Measurements from ENCODE around the gene CHST8.
"Not testable (repeated sequence)": the region's sequence is repeated elsewhere in the genome, so short reads cannot be mapped to it uniquely, and the experiment has no call there.

CHST8 gene, protein sequence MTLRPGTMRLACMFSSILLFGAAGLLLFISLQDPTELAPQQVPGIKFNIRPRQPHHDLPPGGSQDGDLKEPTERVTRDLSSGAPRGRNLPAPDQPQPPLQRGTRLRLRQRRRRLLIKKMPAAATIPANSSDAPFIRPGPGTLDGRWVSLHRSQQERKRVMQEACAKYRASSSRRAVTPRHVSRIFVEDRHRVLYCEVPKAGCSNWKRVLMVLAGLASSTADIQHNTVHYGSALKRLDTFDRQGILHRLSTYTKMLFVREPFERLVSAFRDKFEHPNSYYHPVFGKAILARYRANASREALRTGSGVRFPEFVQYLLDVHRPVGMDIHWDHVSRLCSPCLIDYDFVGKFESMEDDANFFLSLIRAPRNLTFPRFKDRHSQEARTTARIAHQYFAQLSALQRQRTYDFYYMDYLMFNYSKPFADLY
- 0 reads per million in 2 donors for total RNA-seq

DNA sequence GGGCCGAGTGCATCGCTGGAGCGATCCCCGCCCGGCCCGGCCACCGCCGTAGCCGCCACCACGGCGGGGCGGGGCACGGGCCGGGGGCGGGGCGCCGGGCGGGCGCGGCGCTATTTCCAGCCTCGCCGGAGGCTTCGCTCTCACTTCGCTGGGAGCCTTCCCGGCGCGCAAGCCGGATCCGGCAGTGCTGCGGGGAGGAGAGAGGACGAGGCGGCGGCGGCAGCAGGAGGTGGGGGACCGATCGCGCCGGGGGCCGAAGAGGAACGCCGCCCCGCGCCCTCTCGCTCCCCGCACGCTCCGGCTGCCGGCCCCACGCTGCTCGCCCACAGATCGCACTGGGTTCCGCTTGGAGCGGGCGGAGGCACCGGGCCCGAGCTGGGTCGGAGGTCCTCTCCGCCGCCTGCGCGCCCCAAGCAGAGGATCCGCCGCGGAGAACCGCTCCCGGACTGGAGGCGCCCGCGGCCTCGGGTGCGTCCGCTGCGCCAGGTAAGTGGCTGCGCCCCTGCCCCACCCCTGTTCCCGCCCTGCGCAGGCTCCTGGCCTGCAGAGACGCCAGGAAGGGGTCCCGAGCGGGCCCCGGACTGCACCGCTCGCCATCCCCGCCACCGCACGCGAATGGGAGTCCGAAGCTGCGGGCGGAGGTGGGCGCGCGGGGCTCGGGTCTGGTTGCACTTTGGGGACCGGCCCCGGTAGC is at the start of gene CHST8:
CHST8 (plus strand) TSS at position 143 of the 694 bp plus-strand sequence. CDS start 67,309 bp downstream, outside the sequence.
- DNase-seq = no peak

DNA sequence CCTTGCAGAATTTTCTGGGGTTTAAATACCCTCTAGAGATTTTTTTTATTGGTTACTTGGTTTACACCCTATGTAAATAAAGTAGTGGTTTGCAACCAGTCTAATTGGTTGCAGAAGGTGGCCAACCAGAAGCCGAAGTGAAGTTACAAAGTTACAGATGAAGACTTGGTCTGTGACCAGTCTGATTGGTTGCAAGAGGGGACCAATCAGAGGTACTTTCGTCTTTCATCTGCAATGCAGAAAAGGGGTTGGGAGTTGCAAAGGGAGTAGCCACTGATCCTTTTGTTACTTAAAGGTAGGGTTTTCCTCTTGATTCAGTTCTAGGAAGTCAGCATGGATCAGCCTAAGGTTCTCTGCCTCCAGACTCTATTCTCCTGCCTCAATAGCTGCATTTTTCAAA is 48.8 kb upstream of the CHST8 start:
- no peak for DNase-seq

DNA sequence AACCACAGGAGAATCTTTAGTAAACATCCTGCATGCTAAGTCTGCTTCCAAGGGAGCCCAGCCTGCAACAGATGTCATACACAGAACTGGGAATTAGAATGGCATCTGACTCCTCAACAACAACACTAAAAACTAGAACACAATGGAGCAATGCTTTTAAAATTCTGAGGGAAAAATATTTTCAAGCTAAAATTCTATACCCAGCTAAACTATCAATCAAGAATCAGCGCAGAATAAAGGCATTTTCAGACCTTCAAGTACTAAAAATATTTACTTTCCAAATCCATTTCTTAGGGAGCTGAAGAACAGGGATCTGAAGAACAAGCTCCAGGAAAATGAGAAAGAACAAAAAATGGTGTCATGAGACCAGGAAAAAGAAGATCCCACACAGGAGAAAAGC is 46.9 kb upstream of the CHST8 start:
- DNase-seq = no peak

DNA sequence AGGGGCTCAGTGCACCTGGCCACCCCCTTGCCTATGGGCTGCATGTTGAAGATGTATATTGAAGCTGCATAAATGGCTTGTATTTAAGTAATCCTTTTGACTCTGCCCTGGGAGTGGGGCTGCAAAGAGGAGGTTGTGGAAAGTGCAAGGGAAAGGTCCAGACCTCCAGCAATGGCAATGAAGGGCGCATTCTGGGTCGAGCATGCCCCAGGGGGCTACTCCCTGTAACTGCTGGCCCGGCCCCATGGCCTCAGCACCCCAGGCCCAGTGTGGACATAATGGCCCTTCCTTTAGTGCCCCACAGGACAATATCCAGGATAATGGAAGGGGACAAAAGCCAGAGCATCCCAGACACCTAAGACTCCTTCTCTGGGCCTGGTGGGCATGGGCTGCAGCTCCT is 43.1 kb upstream of the CHST8 start:
- DNase-seq = no peak

DNA sequence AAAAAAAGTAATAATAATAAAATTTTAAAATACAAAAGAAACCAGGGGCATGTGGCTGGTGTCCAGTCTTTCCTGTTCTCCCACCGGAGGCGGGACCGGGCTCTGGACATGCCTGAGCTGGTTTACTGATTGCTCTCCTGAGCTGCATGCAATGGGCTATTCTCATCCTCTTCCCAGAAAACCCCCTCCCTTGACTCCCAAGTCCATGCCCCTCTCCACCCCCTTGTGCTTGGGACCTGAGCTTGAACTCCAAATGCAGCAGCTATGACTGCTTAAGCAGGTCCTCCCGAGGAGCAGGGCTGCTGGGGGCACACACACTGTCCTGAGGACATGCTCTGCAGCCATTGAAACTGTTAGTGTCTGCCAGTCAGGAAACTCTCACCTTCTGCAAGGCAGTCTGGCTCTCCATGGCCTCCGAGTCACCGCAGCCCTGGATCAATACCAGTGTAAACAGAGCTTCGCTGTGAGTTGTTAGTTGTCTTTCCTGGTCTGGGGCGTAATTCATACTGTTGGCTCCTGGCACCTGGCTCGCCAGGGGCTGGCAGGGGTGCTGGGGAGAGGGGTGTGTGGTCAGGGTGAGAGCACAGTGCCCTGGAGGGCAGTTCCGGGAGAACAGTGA is 41.6 kb upstream of the CHST8 start:
- DNase-seq = no peak

DNA sequence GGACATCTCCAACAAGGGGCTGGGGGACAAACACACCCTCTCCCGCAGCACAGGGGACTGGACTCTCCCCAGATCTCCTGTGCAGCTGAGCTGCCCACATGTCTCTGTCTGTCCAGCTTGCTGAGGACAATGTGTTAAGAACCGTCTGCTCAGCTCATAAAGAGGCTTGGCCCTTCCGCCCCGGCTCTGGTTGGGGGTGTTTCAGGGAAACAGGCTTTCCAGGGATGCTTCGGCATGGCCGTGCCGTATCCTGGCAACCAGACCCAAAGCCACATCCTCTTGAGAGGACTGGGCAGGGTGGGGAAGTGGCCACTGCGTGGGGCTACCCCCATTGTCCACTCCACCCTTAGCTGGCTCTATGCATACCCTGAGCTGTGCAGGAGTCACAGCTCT is 41.1 kb upstream of the CHST8 start:
- DNase-seq = no peak

DNA sequence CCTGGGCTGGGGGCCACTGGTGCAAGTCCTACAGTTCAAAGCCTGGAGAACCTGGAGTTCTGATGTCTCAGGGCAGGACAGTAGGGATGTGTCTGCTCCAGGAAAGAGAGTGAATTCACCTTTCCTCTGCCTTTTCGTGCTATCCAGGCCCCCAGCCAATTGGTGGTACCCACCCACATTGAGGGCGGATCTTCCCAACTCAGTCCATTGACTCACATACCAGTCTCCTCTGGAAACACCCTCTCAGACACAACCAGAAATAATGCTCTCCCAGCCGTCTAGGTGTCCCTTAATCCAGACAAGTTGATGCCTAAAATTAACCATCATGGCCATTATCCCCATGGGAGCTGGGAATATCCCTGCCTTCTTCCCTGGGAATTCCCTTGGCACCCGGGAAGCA is 38.8 kb upstream of the CHST8 start:
- no peak for DNase-seq

DNA sequence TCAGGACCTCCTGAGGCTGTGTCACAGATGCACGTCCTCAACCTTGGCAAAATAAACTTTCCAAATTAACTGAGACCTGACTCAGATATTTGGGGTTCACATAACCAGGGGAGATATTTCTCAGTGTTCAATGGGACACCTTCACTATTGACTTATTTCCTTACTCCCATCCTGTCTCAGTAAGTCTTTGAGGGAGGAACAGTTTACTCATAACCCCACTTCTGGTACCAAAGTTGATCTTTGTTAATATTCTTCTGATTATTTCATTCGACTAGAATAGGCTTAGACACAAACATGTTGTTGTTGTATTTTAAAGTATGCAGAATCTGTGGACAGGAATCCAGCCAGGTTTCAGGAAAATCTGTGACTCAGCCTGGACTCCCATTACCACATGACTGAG is 34.6 kb upstream of the CHST8 start:
- no peak for DNase-seq

DNA sequence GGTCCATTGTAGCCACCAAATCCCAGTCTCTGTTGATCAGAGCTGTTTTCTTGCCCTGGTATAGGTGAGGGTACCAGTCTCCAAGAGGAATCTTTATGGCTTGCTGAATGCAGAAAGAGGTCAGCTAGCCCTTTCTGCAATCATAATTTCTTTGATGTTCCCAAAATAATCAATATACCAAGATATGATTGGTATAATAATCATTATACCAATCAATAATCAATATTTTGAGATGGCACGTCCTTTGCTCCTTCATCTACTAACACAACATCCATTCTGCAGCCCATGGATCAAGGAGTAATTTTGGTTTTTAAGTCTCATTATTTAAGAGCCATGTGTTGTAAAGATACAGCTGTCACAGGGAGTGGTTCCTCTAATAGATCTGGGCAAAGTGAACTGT is 31.5 kb upstream of the CHST8 start:
- DNase-seq = no peak

DNA sequence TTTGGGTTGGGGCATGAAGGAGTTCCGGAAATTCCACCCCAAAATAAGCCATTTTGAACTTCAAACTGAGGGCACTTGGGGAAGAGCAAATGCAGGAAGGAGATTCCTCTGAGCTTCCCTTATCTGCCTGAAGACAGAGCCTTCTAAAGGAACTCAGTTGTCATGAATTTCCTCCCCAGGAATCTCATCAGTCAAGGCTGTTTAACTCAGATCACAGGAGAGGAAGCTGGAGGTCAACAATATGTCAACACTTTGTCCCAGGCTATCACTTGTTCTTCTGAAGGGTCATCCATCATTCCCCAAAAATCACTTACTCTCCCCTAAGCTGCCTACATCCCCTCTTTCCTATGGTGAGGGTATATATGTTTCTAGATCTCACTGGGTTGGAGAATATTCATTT is 26.0 kb upstream of the CHST8 start:
- DNase-seq = no peak

DNA sequence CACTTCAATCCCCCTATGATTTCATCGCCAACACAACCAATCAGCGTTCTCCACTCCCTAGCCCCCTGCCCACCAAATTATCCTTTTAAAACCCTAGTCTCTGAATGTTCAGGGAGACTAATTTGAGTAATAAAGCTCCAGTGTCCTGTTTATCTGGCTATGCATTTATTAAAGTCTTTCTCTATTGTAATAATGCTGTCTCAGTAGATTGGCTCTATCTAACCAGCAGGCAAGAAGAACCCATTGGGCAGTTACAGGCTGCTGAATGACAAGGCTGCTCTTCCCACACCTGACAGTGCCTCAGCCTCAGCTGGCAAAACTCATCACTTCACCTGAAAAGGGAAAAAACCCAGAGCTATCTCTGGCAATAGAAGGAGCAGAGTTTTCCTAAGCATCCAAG is 20.2 kb upstream of the CHST8 start:
- DNase-seq = no peak

DNA sequence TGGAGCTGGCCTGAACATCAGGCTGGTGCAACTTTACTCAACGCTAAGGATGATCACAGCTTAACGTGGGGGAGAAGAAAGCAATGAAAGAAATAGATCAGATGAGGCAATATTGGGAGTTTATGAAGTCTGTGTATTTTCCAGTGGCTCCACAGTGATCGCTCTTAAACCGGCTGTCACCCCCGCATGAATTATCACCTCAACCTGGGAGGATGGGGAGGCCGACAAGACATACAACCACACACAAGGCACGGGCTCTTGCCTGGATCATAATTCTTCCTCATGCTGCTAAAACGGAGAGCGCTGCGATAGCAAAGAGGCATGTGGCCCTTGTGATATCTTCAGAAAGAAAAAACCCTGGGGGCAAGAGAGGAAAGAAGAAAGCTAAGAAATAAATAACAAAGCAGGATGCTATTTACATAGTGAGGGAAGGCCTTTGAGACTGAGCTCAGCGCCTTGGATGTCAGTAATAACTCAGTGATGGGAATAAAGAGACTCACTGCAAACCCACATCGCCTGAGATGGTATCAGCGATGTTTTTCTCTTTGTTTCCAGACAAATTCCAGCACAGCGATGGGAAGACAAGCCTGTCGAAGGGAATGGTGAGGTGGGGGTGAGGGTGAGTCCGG is 19.1 kb upstream of the CHST8 start:
- no peak for DNase-seq

DNA sequence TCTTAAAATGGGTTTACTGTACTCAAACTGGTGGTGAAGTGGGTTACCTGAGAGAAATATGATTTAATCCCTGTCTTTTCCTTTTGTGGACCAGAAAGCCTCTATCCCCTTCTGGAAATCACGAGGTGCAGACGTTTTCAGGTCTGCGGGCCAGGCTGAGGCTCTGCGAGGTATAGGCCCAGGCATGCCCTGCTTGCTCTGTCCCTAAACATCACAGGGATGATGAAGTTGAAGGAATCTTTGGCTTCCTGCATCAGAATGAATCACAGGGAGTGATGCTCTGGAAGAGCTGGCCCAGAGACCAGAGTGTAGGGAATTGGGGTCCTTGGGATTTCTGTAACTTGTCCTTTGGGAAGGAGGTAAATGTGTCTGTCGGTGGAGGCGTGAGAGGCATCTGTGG is 18.4 kb upstream of the CHST8 start:
- DNase-seq = no peak

DNA sequence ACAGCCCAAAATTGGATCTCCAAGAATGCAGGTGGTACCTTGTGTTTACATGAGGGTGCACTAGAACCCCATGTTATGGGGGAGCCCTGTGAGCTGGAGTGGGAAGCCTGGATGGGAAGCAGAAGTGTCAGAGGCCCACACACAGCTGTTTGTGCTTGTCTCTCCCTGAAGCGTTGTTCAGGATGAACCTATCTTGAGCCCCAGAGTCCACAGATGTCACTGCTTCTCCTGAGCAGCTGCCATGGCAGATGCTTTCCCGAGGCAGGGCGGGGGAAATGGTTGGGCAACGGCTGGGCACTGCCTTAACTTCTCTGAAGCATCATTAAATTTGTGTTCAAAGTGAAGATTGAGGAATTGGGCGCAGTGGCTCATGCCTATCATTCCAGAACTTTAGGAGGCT is 17.1 kb upstream of the CHST8 start:
- no peak for DNase-seq

DNA sequence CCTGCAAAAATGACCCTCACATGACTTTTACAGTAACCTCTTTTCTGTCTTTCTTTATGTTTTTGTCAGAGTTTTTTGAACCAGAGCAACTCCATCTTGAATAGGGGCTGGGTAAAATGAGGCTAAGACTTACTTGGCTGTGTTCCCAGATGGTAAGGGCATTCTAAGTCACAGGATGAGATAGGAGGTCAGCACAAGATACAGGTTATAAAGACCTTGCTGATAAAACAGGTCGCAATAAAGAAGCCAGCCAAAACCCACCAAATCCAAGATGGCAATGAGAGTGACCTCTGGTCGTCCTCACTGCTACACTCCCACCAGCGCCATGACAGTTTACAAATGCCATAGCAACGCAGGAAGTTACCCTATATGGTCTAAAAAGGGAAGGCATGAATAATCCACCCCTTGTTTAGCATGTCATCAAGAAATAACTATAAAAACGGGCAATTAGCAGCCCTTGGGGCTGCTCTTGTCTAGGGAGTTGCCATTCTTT is 15.9 kb upstream of the CHST8 start:
- DNase-seq = not testable (repeated sequence)

DNA sequence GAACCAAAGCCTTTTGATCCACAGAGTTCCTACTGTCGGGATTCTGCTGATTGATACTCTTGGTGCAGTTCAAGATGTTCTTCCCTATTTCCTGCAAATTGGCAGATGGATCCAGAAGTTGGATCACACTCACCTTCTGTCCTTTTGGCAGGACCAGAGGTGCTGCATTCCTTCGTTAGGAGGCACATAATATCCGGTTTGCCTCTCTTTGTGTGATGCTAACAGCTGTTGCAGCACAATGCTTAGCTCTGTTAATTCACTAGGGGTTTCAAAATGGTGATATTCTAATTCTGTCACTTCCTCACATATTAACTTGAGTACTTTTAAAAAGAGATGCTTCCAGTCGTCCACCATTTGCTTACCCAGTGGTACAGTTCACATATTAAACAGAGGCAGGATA is 15.2 kb upstream of the CHST8 start:
- no peak for DNase-seq

DNA sequence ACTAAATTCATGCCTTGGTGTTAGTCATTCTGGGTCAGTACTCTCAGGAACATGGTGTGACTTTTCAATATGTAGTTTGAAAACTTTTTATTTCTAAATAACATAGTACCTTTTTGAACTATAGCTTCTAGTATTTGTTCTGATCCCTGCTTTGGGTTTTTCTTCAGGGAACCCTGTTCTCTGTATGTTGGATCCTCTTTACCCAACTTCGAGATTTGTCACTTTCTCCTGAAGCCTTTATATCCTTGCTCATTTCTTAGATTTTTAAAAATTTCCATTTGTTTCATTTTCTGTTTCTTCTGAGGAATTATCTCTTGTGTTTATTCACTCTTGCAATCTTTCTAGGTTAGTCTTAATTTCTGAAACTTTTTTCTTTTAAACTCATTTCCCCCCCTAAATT is 12.4 kb upstream of the CHST8 start:
- DNase-seq = no peak

DNA sequence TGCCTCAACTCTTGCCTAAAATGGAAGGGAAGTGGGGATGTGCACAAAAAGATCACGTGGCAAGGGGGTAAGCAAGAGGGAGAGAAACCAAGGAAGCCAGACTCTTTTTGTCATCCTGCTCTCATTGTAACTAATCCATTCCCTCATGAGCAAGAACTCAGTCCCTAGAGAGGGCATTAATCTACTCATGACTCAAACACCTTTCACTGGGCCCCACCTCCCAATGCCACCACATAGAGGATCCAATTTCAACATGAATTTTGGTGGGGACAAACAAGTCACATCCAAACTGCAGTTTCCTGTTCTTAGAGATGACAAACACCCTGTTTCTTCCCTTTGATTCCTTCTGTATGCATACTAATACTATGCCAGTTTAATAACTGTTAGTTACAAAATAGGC is 11.2 kb upstream of the CHST8 start:
- no peak for DNase-seq

DNA sequence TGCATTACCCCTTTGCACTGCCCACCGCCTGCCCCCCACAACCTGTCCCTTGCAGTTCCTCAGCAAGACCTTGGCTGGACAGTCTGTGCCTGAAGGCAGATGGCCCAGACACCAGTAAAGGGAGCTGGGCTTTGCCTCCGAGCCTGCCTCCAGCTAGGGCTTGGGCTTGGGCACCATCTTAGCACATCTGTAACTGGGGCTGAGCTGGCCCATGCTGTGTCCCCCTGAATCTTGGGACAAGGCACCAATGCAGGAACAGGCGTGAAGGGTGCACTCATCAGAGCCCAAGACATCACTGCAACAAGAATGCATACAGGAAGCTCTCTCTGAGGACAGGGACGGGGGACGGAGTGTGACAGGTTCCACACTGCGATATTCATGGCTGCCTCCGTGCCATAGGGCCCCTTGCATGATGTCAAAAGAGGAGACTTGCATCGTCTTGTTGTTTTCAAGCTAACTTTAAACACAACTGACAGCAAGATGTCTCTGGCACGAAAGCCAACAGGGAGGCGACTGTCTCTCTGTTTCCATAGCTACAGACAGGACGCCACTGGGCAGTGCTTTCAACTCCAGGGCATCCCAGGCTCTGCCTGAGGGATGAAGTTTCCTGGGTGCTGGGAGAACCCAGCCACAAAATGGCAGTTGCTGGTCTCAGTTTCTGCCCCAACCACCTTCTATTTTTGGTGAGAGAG is 8.7 kb upstream of the CHST8 start:
- no peak for DNase-seq

DNA sequence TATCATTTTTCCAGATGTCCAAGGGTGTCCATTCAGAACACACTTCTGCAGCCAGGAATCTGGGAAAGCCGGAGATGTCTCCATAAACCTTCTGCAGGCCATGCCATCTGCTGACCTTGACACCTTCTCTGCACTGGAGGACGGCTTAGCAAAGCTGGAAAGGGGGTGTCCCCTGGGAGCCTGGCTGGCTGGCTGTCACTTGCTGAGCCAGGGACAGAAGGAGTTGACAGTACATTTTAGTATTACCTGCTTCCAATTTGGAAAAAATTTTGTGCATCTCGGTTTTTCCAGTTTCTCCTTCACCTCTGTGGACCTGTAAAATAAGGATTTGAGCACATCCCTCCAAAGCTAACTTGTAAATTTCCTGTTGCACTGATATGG is 8.1 kb upstream of the CHST8 start:
- no peak for DNase-seq

DNA sequence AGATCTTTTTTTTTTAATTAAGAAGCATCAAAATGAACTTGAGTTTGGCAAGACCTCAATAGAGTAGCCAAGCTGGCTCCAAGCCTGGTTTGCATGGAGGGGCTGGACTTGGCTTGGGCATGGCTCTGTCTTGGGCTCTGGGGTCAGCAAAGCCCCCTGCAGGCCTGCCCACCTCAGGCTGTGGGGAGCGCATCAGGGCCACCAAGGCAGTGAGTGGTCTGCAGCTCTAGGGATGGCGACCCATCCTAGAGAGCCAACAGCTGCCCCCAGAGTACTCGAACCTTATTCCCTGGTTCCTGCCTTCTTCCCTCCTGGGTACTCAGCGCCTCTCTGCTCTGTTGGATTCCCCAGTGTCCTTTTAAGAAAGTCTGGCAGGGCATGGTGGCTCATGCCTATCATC is 5.4 kb upstream of the CHST8 start:
- DNase-seq = no peak

DNA sequence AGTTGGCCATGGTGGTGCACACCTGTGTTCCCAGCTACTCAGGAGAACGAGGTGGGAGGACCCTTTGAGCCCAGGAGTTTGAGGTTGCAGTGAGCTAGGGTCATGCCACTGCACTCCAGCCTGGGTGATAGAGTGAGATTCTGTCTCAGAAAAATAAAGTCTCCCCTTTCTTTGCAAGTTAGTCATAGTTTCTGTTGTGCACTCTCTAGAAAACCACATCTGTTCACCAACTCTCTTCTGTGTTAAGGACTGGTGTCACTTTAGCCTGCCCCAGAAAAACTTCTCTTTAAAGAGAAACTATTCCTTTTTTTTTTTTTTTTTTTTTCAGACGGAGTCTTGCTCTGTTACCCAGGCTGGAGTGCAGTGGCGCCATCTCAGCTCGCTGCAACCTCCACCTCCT is 4.9 kb upstream of the CHST8 start:
- no peak for DNase-seq

DNA sequence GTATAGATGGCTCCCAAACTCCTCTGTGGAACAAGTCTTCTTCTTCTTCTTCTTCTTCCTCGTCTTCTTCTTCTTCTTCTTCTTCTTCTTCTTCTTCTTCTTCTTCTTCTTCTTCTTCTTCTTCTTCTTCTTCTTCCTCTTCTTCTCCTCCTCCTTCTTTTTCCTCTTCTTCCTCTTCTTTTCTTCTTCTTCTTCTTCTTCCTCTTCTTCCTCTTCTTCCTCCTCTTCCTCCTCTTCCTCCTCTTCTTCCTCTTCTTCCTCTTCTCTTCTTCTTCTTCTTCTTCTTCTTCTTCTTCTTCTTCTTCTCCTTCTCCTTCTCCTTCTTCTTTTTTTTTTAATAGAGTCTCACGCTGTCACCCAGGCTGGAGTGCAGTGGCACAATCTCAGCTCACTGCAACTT is 3.4 kb upstream of the CHST8 start:
- DNase-seq = not testable (repeated sequence)
